ENCODE results near the gene UBXN11. TPM values are rescaled to one million over a fixed set of nuclear protein-coding genes. Genes with fewer than 3 reads are reported as not detected.
A peak's percentile ranks its signal among the peaks of the same experiment; 100 is the strongest.

The UBXN11 gene
- total and polyA plus RNA-seq, 5 donors, result 13.3 to 18.5 (median 13.9) TPM

- peaks cover 12% of the 10 kb centered on the region for H3K4me1 ChIP-seq (ENCODE audit: control insufficient read depth, insufficient read depth, low read length)
These were observed 23.1 kb downstream of the UBXN11 start for GRCh38 chr1:26283279-26283853.

GRCh38 chr1:26282401-26282918, 24.0 kb downstream of the UBXN11 start:
- intact Hi-C loops (cut with DNase I), result loop anchor here in 1 of 4 donors (5.0 kb wide), 1 partner anchor 35 kb away; the partner anchor contains the start of gene CD52
- WGBS, result 80% methylated on average over 22 of the region's 22 CpGs

More at GRCh38 chr1:26283279-26283853, 23.1 kb downstream of the UBXN11 start:
- ATAC-seq (no peak), DNase-seq (peak in 1 of 3 donors; percentile 43)
- no peak overlapping the region for H3K27ac ChIP-seq (ENCODE audit: low read length)
- intact Hi-C loops (cut with DNase I), result loop anchor here in 1 of 4 donors (5.0 kb wide), 1 partner anchor 34 kb away; the partner anchor contains the start of gene CD52
- H3K4me3 ChIP-seq (ENCODE audit: low read length), result no peak overlapping the region
- WGBS, result 70% methylated on average over 4 of the region's 4 CpGs
- no peaks in the 10 kb centered on the region for H3K27me3 ChIP-seq (ENCODE audit: control insufficient read depth, insufficient read depth)
- H3K9me3 ChIP-seq (ENCODE audit: control insufficient read depth, low read length), result no peaks in the 10 kb centered on the region

GRCh38 chr1:26281971-26282370, 24.5 kb downstream of the UBXN11 start:
- WGBS, result 49% methylated on average over 15 of the region's 15 CpGs
- ATAC-seq (no peak), DNase-seq (peak in 2 of 3 donors; percentile 81 to 85)
- H3K4me1 ChIP-seq (ENCODE audit: control insufficient read depth, insufficient read depth, low read length), result peaks cover 12% of the 10 kb centered on the region
- H3K4me3 ChIP-seq (ENCODE audit: low read length), result no peak overlapping the region
- no peaks in the 10 kb centered on the region for H3K9me3 ChIP-seq (ENCODE audit: control insufficient read depth, low read length)
- intact Hi-C loops (cut with DNase I), result loop anchor here in 1 of 4 donors (5.0 kb wide), 1 partner anchor 35 kb away; the partner anchor contains the start of gene CD52
- H3K27me3 ChIP-seq (ENCODE audit: control insufficient read depth, insufficient read depth), result no peaks in the 10 kb centered on the region
- H3K27ac ChIP-seq (ENCODE audit: low read length), result no peak overlapping the region

More at GRCh38 chr1:26282401-26282918, 24.0 kb downstream of the UBXN11 start:
- Histone ChIP-seq H3K4me1 (ENCODE audit: control insufficient read depth, insufficient read depth, low read length) (peaks cover 12% of the 10 kb centered on the region), H3K9me3 (ENCODE audit: control insufficient read depth, low read length) (no peaks in the 10 kb centered on the region), H3K4me3 (ENCODE audit: low read length) (no peak overlapping the region), H3K27me3 (ENCODE audit: control insufficient read depth, insufficient read depth) (no peaks in the 10 kb centered on the region), H3K27ac (ENCODE audit: low read length) (no peak overlapping the region)
- ATAC-seq (no peak), DNase-seq (peak in 2 of 3 donors; percentile 59 to 61)

GRCh38 chr1:26281091-26281958, 25.1 kb downstream of the UBXN11 start:
- intact Hi-C loops (cut with DNase I), result loop anchor here in 1 of 4 donors (5.0 kb wide), 1 partner anchor 36 kb away; the partner anchor contains the start of gene CD52
- Histone ChIP-seq H3K4me1 (ENCODE audit: control insufficient read depth, insufficient read depth, low read length) (peaks cover 16% of the 10 kb centered on the region), H3K27ac (ENCODE audit: low read length) (no peak overlapping the region), H3K27me3 (ENCODE audit: control insufficient read depth, insufficient read depth) (no peaks in the 10 kb centered on the region), H3K4me3 (ENCODE audit: low read length) (no peak overlapping the region), H3K9me3 (ENCODE audit: control insufficient read depth, low read length) (no peaks in the 10 kb centered on the region)
- WGBS, result 93% methylated on average over 5 of the region's 5 CpGs
- no peak for ATAC-seq
- no peak for DNase-seq

- H3K9me3 ChIP-seq (ENCODE audit: control insufficient read depth, low read length), result no peaks in the 10 kb centered on the region
- ATAC-seq (peak in 1 of 2 donors; percentile 0), DNase-seq (no peak)
- H3K4me3 ChIP-seq (ENCODE audit: low read length), result peak overlapping the region; percentile 57
- no peaks in the 10 kb centered on the region for H3K27me3 ChIP-seq (ENCODE audit: control insufficient read depth, insufficient read depth)
- H3K27ac ChIP-seq (ENCODE audit: low read length), result peak overlapping the region; percentile 77
- WGBS, result 29% methylated on average over 20 of the region's 20 CpGs
- intact Hi-C loops (cut with DNase I), result loop anchor here in 1 of 4 donors (5.0 kb wide), 1 partner anchor 37 kb away; the partner anchor contains the start of gene CD52
- peaks cover 16% of the 10 kb centered on the region for H3K4me1 ChIP-seq (ENCODE audit: control insufficient read depth, insufficient read depth, low read length)
These were observed 25.9 kb downstream of the UBXN11 start for GRCh38 chr1:26280333-26281042.

GRCh38 chr1:26279456-26280332, 26.7 kb downstream of the UBXN11 start, which contains the start of gene SH3BGRL3:
TSS of gene SH3BGRL3 (plus strand) at chr1:26280086. CDS start at chr1:26280156, 70 bp downstream.
- intact Hi-C loops (cut with DNase I), result loop anchor here in 3 of 4 donors (5.0 kb wide), 2 partner anchors 38 to 43 kb away; partner anchors contain the start of gene CD52 (in 1 of the 3)
- H3K4me1 ChIP-seq (ENCODE audit: control insufficient read depth, insufficient read depth, low read length), result peaks cover 14% of the 10 kb centered on the region
- 1% methylated on average over 66 of the region's 66 CpGs for WGBS
- ATAC-seq, result peak; percentile 83 to 86
- peak within 1 kb of the TSS; percentile 57 for H3K4me3 ChIP-seq (ENCODE audit: low read length)
- no peaks in the 10 kb centered on the region for H3K27me3 ChIP-seq (ENCODE audit: control insufficient read depth, insufficient read depth)
- peak within 1 kb of the TSS; percentile 88 for H3K27ac ChIP-seq (ENCODE audit: low read length)
- H3K9me3 ChIP-seq (ENCODE audit: control insufficient read depth, low read length), result no peaks in the 10 kb centered on the region
- peak; percentile 92 to 97 (median 96) for DNase-seq

- Histone ChIP-seq H3K9me3 (ENCODE audit: control insufficient read depth, low read length) (no peaks in the 10 kb centered on the region), H3K4me1 (ENCODE audit: control insufficient read depth, insufficient read depth, low read length) (peaks cover 10% of the 10 kb centered on the region), H3K27me3 (ENCODE audit: control insufficient read depth, insufficient read depth) (no peaks in the 10 kb centered on the region), H3K27ac (ENCODE audit: low read length) (peak overlapping the region; percentile 88), H3K4me3 (ENCODE audit: low read length) (peak overlapping the region; percentile 57)
- peak in 1 of 2 donors; percentile 4 for ATAC-seq
- DNase-seq, result peak in 2 of 3 donors; percentile 59 to 66
- intact Hi-C loops (cut with DNase I), result loop anchor here in 2 of 4 donors (5.0 kb wide), 1 partner anchor 43 kb away; no protein-coding TSS in a partner anchor
- 45% methylated on average over 9 of the region's 9 CpGs for WGBS
These were observed 27.5 kb downstream of the UBXN11 start for GRCh38 chr1:26278724-26279455.

GRCh38 chr1:26278303-26278702, 28.1 kb downstream of the UBXN11 start:
- Histone ChIP-seq H3K9me3 (ENCODE audit: control insufficient read depth, low read length) (no peaks in the 10 kb centered on the region), H3K4me1 (ENCODE audit: control insufficient read depth, insufficient read depth, low read length) (peaks cover 10% of the 10 kb centered on the region), H3K4me3 (ENCODE audit: low read length) (no peak overlapping the region), H3K27me3 (ENCODE audit: control insufficient read depth, insufficient read depth) (no peaks in the 10 kb centered on the region), H3K27ac (ENCODE audit: low read length) (peak overlapping the region; percentile 55)
- intact Hi-C loops (cut with DNase I), result loop anchor here in 2 of 4 donors (5.0 kb wide), 1 partner anchor 44 kb away; no protein-coding TSS in a partner anchor
- ATAC-seq, result peak; percentile 7 to 60
- DNase-seq, result peak; percentile 84 to 91 (median 88)
- 47% methylated on average over 4 of the region's 4 CpGs for WGBS

GRCh38 chr1:26277719-26278118, 28.7 kb downstream of the UBXN11 start:
- no peak for DNase-seq
- intact Hi-C loops (cut with DNase I), result loop anchor here in 2 of 4 donors (5.0 kb wide), 1 partner anchor 45 kb away; no protein-coding TSS in a partner anchor
- ATAC-seq, result no peak
- no peaks in the 10 kb centered on the region for H3K9me3 ChIP-seq (ENCODE audit: control insufficient read depth, low read length)
- 58% methylated on average over 1 of the region's 1 CpG for WGBS
- H3K4me1 ChIP-seq (ENCODE audit: control insufficient read depth, insufficient read depth, low read length), result peaks cover 10% of the 10 kb centered on the region
- H3K27ac ChIP-seq (ENCODE audit: low read length), result peak overlapping the region; percentile 55
- no peaks in the 10 kb centered on the region for H3K27me3 ChIP-seq (ENCODE audit: control insufficient read depth, insufficient read depth)
- no peak overlapping the region for H3K4me3 ChIP-seq (ENCODE audit: low read length)
